GM08714 (cell line): ENCODE measurements around the gene PSKH1.

ENCODE experiments used
- H3K4me3 ChIP-seq: fragments of 200-500 bp; sonication (Bioruptor generic); 2 replicates; pipeline ENCODE4 v1.5.1; 2014; ENCODE audit warnings: mild to moderate bottlenecking, low read length, inconsistent platforms
- ZNF274 ChIP-seq: IDR thresholded peaks from 2 replicates; pipeline ENCODE4 v1.6.1; 2012; ENCODE audit warnings: mild to moderate bottlenecking, low read depth, low read length

Gene PSKH1

GRCh38 chr16:67922221-67922620 is 29.2 kb downstream of the PSKH1 start:
- H3K4me3 ChIP-seq, result no peak overlapping the region
- no peak for TF ChIP-seq ZNF274

GRCh38 chr16:67922740-67923139 is 29.7 kb downstream of the PSKH1 start:
- TF ChIP-seq ZNF274, result no peak
- H3K4me3 ChIP-seq, result no peak overlapping the region

- no peak overlapping the region for H3K4me3 ChIP-seq
- no peak for TF ChIP-seq ZNF274
These were observed 30.5 kb downstream of the PSKH1 start for GRCh38 chr16:67923414-67924116.

GRCh38 chr16:67924140-67924906 is 31.3 kb downstream of the PSKH1 start:
- no peak overlapping the region for H3K4me3 ChIP-seq
- TF ChIP-seq ZNF274, result no peak

GRCh38 chr16:67926181-67926750 is 33.2 kb downstream of the PSKH1 start:
- H3K4me3 ChIP-seq, result no peak overlapping the region
- TF ChIP-seq ZNF274, result no peak

- no peak overlapping the region for H3K4me3 ChIP-seq
- TF ChIP-seq ZNF274, result no peak
These were observed 34.3 kb downstream of the PSKH1 start for GRCh38 chr16:67927131-67927941.

- TF ChIP-seq ZNF274, result no peak
- no peak overlapping the region for H3K4me3 ChIP-seq
These were observed 35.1 kb downstream of the PSKH1 start for GRCh38 chr16:67928147-67928546.

- no peak overlapping the region for H3K4me3 ChIP-seq
- TF ChIP-seq ZNF274, result no peak
These were observed 35.7 kb downstream of the PSKH1 start for GRCh38 chr16:67928561-67929364.

GRCh38 chr16:67930191-67930590 is 37.1 kb downstream of the PSKH1 start:
- H3K4me3 ChIP-seq, result no peak overlapping the region
- no peak for TF ChIP-seq ZNF274

- H3K4me3 ChIP-seq, result no peak overlapping the region
- no peak for TF ChIP-seq ZNF274
These were observed 37.7 kb downstream of the PSKH1 start for GRCh38 chr16:67930678-67931211.

- TF ChIP-seq ZNF274, result no peak
- no peak within 1 kb of the TSS for H3K4me3 ChIP-seq
These were observed 38.8 kb downstream of the PSKH1 start, which contains the start of gene CTRL for GRCh38 chr16:67931712-67932461. Gene CTRL, minus strand, starts transcription at chr16:67931862. Its CDS starts 10 bp downstream, at chr16:67931852.

- no peak overlapping the region for H3K4me3 ChIP-seq
- no peak for TF ChIP-seq ZNF274
These were observed 39.4 kb downstream of the PSKH1 start for GRCh38 chr16:67932462-67932840.
